H1 (cell line): ENCODE data around the gene DPM3. TPM values are rescaled to one million over a fixed set of nuclear protein-coding genes. Genes with fewer than 3 reads are reported as not detected.

Experiments
- CTCF ChIA-PET: fragments of 300-600 bp; sonication (Branson Sonifier 250); formaldehyde crosslinking; loops from one replicate; lab custom pipeline; 2021; ENCODE audit not compliant: partially characterized antibody; lab: Charles Lee
- POLR2A ChIA-PET: fragments of 300-600 bp; sonication (Branson Sonifier 250); formaldehyde crosslinking; loops from one replicate; lab custom pipeline; 2021; ENCODE audit warnings: inconsistent platforms; ENCODE audit not compliant: partially characterized antibody; lab: Charles Lee
- DNase-seq, 2 experiments: peaks; one replicate each; pipeline versions ENCODE4 v3.0.0 to v3.0.0-alpha.2; 2010 to 2022; ENCODE audit warnings: low spot score in 2 of 2, low read depth in 1 of 2, mixed read lengths in 1 of 2
- FAIRE-seq: peaks from 2 replicates; lab custom pipeline; 2011; peaks lifted over from hg19 to GRCh38; lab: Jason Lieb, UNC
- H2AFZ ChIP-seq: 2 replicates; pipeline ENCODE4 v1.8.1; 2012; ENCODE audit warnings: low read length, inconsistent platforms
- H2AK5ac ChIP-seq: 2 replicates; pipeline ENCODE4 v1.6.1; 2013; ENCODE audit warnings: low read depth, low read length
- H2BK120ac ChIP-seq: replicated peaks from 2 replicates; pipeline ENCODE3; 2013; ENCODE audit warnings: low read depth, low read length, inconsistent platforms
- H2BK12ac ChIP-seq: 2 replicates; pipeline ENCODE4 v1.6.1; 2013; ENCODE audit warnings: low read depth, low read length
- H2BK15ac ChIP-seq: 2 replicates; pipeline ENCODE4 v1.6.1; 2013; ENCODE audit warnings: low read length
- H2BK20ac ChIP-seq: 2 replicates; pipeline ENCODE4 v1.6.1; 2013; ENCODE audit warnings: low read length
- H2BK5ac ChIP-seq: 2 replicates; pipeline ENCODE4 v1.6.1; 2013; ENCODE audit warnings: low read depth, low read length
- H3K14ac ChIP-seq: 2 replicates; pipeline ENCODE4 v1.6.1; 2013; ENCODE audit warnings: inconsistent platforms; ENCODE audit not compliant: insufficient read length
- H3K18ac ChIP-seq: 2 replicates; pipeline ENCODE4 v1.6.1; 2013; ENCODE audit warnings: low read length; ENCODE audit errors: extremely low read depth
- H3K23ac ChIP-seq: 2 replicates; pipeline ENCODE4 v1.6.1; 2013; ENCODE audit warnings: inconsistent platforms; ENCODE audit not compliant: insufficient read length
- H3K23me2 ChIP-seq: 2 replicates; pipeline ENCODE4 v1.6.1; 2013; ENCODE audit warnings: low read depth, low read length
- H3K27ac ChIP-seq: 2 replicates; pipeline ENCODE4 v1.6.1; 2011; ENCODE audit warnings: low read depth, low read length, inconsistent platforms
- H3K27me3 ChIP-seq, 4 experiments: replicated peaks in 1 of 4; 1 replicate in 1 of 4; 2 replicates in 3 of 4; pipeline versions ENCODE4 v1.6.1 to v1.8.1; 2011 to 2013; ENCODE audit warnings: low read length in 3 of 4, mild to moderate bottlenecking in 3 of 4, inconsistent platforms in 2 of 4, mixed read lengths in 2 of 4, moderate library complexity in 1 of 4; ENCODE audit not compliant: control insufficient read depth in 3 of 4, insufficient read depth in 3 of 4; ENCODE audit errors: extremely low read depth in 1 of 4
- H3K36me3 ChIP-seq, 4 experiments: 2 replicates each; pipeline versions ENCODE4 v1.6.1 to v1.8.1; 2011 to 2013; ENCODE audit warnings: mild to moderate bottlenecking in 4 of 4, low read length in 3 of 4, moderate library complexity in 2 of 4, control low read depth in 1 of 4, inconsistent platforms in 1 of 4; ENCODE audit not compliant: insufficient read depth in 4 of 4, control insufficient read depth in 2 of 4
- H3K4ac ChIP-seq: replicated peaks from 2 replicates; pipeline ENCODE3; 2013; ENCODE audit warnings: low read length, low read depth, mixed read lengths, inconsistent platforms; ENCODE audit not compliant: insufficient read length
- H3K4me1 ChIP-seq, 4 experiments: replicated peaks in 1 of 4; 1 replicate in 1 of 4; 2 replicates in 3 of 4; pipeline versions ENCODE4 v1.6.1 to v1.8.1; 2011 to 2013; ENCODE audit warnings: low read length in 3 of 4, inconsistent platforms in 2 of 4, mixed read lengths in 1 of 4; ENCODE audit not compliant: insufficient read depth in 4 of 4, control insufficient read depth in 3 of 4
- H3K4me2 ChIP-seq, 2 experiments: 2 replicates each; pipeline versions ENCODE4 v1.6.1 to v1.8.1; 2011 to 2013; ENCODE audit warnings: low read depth in 2 of 2, low read length in 2 of 2, control low read depth in 1 of 2, inconsistent platforms in 1 of 2, mild to moderate bottlenecking in 1 of 2; ENCODE audit not compliant: insufficient read depth in 1 of 2
- H3K4me3 ChIP-seq, 4 experiments: fragments of 200-600, 300-600 bp in 1 of 4; sonication (generic), shearing (Covaris generic), sonication (Bioruptor Twin) in 1 of 4; 2 replicates each; pipeline versions ENCODE4 v1.5.1 to v1.8.1; 2011 to 2016; ENCODE audit warnings: low read length in 4 of 4, low read depth in 3 of 4, control low read depth in 2 of 4, inconsistent platforms in 2 of 4, mild to moderate bottlenecking in 2 of 4, mixed read lengths in 1 of 4, moderate library complexity in 1 of 4; ENCODE audit not compliant: insufficient read depth in 2 of 4; ENCODE audit errors: extremely low read depth in 1 of 4
- H3K56ac ChIP-seq: replicated peaks from 2 replicates; pipeline ENCODE3; 2013; ENCODE audit warnings: low read depth, mild to moderate bottlenecking, mixed read lengths, low read length, inconsistent platforms; ENCODE audit not compliant: insufficient read length
- H3K79me1 ChIP-seq: 2 replicates; pipeline ENCODE4 v1.6.1; 2013; ENCODE audit warnings: low read depth, low read length, control low read depth
- H3K79me2 ChIP-seq, 2 experiments: 2 replicates each; pipeline versions ENCODE4 v1.6.1 to v1.8.1; 2012 to 2013; ENCODE audit warnings: low read length in 2 of 2, mild to moderate bottlenecking in 2 of 2, inconsistent platforms in 1 of 2; ENCODE audit not compliant: insufficient read depth in 2 of 2, control insufficient read depth in 1 of 2
- H3K9ac ChIP-seq, 4 experiments: replicated peaks in 1 of 4; 1 replicate in 1 of 4; 2 replicates in 3 of 4; pipeline versions ENCODE4 v1.6.1 to v1.8.1; 2011 to 2013; ENCODE audit warnings: low read depth in 3 of 4, low read length in 3 of 4, control low read depth in 2 of 4, mild to moderate bottlenecking in 2 of 4, moderate library complexity in 2 of 4, inconsistent platforms in 1 of 4; ENCODE audit errors: extremely low read depth in 1 of 4
- H3K9me3 ChIP-seq, 2 experiments: 2 replicates each; pipeline versions ENCODE4 v1.6.1 to v1.8.1; 2012 to 2013; ENCODE audit warnings: mild to moderate bottlenecking in 2 of 2, moderate library complexity in 2 of 2, control low read depth in 1 of 2, inconsistent platforms in 1 of 2, low read depth in 1 of 2, low read length in 1 of 2, mixed read lengths in 1 of 2; ENCODE audit not compliant: insufficient read depth in 2 of 2
- H4K20me1 ChIP-seq, 2 experiments: replicated peaks in 1 of 2; 2 replicates each; pipeline versions ENCODE3 to v1.8.1; 2011 to 2013; ENCODE audit warnings: inconsistent platforms in 2 of 2, low read length in 2 of 2, mild to moderate bottlenecking in 1 of 2; ENCODE audit not compliant: insufficient read depth in 2 of 2, control insufficient read depth in 1 of 2
- H4K5ac ChIP-seq: 2 replicates; pipeline ENCODE4 v1.6.1; 2013; ENCODE audit warnings: low read length, low read depth, mixed read lengths, inconsistent platforms; ENCODE audit not compliant: insufficient read length
- H4K8ac ChIP-seq: 2 replicates; pipeline ENCODE4 v1.8.0; 2013; ENCODE audit warnings: mild to moderate bottlenecking, moderate library complexity, low read length, inconsistent platforms; ENCODE audit not compliant: insufficient read depth; ENCODE audit errors: extremely low read depth
- H4K91ac ChIP-seq: replicated peaks from 2 replicates; pipeline ENCODE3; 2013; ENCODE audit warnings: low read length, mixed read lengths, inconsistent platforms; ENCODE audit not compliant: insufficient read length
- BRCA1 ChIP-seq: IDR thresholded peaks from 2 replicates; pipeline ENCODE4 v1.6.1; 2012; ENCODE audit warnings: low read depth, low read length, improper control_type of control experiment
- HDAC2 ChIP-seq, 2 experiments: fragments of 300-600 bp in 1 of 2; sonication (generic) in 1 of 2; IDR thresholded peaks; 2 replicates each; pipeline ENCODE4 v1.6.1; 2011 to 2012; ENCODE audit warnings: low read depth in 2 of 2, low read length in 2 of 2, mild to moderate bottlenecking in 2 of 2, moderate library complexity in 2 of 2, borderline replicate concordance in 1 of 2, inconsistent platforms in 1 of 2
- HDAC6 ChIP-seq: IDR thresholded peaks from one replicate; pipeline ENCODE4 v1.7.1; 2012; ENCODE audit warnings: low read depth, mild to moderate bottlenecking, inconsistent platforms, low read length, moderate library complexity
- PHF8 ChIP-seq: fragments of 200-600 bp; sonication (generic); conservative IDR thresholded peaks from 2 replicates; pipeline ENCODE4 v1.7.1; 2012; ENCODE audit warnings: low read depth, mild to moderate bottlenecking, inconsistent platforms, low read length, moderate library complexity
- RFX5 ChIP-seq: IDR thresholded peaks from 2 replicates; pipeline ENCODE4 v1.6.1; 2011; ENCODE audit warnings: low read depth, low read length, improper control_type of control experiment, borderline replicate concordance
- SIN3A ChIP-seq, 2 experiments: IDR thresholded peaks in 1 of 2; conservative IDR thresholded peaks in 1 of 2; 2 replicates each; pipeline ENCODE4 v1.6.1; 2011 to 2012; ENCODE audit warnings: low read length in 2 of 2, improper control_type of control experiment in 1 of 2, low read depth in 1 of 2, mild to moderate bottlenecking in 1 of 2
- TAF1 ChIP-seq: IDR thresholded peaks from 2 replicates; pipeline ENCODE4 v1.6.1; 2011; ENCODE audit warnings: mild to moderate bottlenecking, low read depth, low read length
- TEAD4 ChIP-seq: IDR thresholded peaks from 2 replicates; pipeline ENCODE4 v1.6.1; 2012; ENCODE audit warnings: low read depth, low read length, inconsistent platforms, mixed read lengths
- WGBS, 2 experiments: shearing (Covaris generic) in 1 of 2; methylation state at CpG; one replicate each; pipeline versions ENCODE4 v1.1.6 to v1.1.7; 2013 to 2015; ENCODE audit warnings: low lambda C conversion rate in 2 of 2, mixed read lengths in 2 of 2, inconsistent platforms in 1 of 2, low coverage in 1 of 2, missing lambda C conversion rate in 1 of 2; ENCODE audit not compliant: insufficient replicate concordance in 2 of 2, insufficient coverage in 1 of 2, insufficient read length in 1 of 2; ENCODE audit errors: extremely low coverage in 1 of 2, missing lambda C conversion rate in 1 of 2; 5-methylcytosine and 5-hydroxymethylcytosine counted together
- polyA plus RNA-seq, 7 experiments: library from polyadenylated mRNA; depleted of rRNA in 3 of 7; stranded (reverse) in 5 of 7; unstranded in 2 of 7; fragments of >200 nt in 5 of 7; fragments of 200-250 nt in 2 of 7; gene quantifications; 1 replicate in 5 of 7; 2 replicates in 1 of 7; 4 replicates in 1 of 7; pipeline versions ENCODE4 v1.2.1 to v1.2.3, GENCODE V29; 2011 to 2013; ENCODE audit warnings: missing spikeins in 2 of 7, mixed read lengths in 2 of 7
- total RNA-seq: library from RNA; stranded (reverse); fragmentation: NEBNext Ultra II Directional; extraction: Animal tissue kit (Norgen Biotek cat#: 25700); gene quantifications from 2 replicates; pipeline ENCODE4 v1.2.1, GENCODE V29; 2021

Gene DPM3
- total and polyA plus RNA-seq, 2 of the 8 experiments (the other 6 are each of a cell fraction or from before 2014, with no cell fraction given): 44.8 to 227 TPM

DNA sequence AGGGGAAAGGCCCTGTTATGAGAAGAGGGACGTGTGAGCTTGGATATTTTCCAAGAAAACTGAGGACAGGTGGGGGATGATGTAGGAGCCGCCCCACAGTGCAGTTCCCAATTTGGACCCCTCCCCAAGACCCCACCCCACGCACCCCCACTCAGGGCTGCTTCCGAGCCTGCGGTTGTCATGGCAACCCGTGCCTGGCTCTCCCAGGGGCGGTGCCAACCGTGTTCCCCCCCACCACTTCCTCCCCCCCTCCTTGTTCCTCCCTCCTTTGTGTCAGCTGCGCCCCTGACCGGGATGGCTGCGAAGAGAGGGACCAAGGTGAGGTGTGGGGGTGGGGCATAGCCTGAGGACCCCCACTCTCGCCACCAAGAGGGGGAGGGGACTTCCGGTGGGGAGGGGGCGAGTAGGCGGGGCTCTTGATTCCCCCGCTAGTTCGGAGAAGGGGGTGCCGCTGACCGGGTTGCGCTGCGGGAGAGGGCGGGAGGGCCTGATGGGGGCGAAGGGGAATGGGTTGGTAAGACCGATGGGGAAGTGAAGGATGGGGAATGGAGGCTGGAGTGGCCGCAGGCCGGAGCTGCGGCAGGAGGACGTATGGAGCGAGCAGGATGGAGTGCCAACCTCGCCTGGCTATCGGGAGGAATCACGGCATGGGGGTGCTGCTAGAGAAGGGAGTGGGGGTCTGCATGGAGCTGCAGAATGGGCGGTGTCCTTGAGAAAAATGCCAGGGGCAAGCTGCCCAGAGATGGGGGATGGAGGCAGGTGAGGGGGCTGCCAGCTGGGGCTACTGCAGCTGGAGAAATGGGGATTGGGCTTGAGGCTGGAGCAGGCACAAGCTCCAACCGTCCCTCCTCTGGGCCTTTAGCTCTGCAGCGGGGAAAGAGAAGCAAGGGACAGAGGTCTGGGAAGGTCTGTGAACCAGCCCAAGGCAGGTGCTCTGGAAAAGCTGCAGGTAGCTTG is 34.3 kb upstream of the DPM3 start:
- POLR2A ChIA-PET: interaction anchor here (0.6 to 20.5 kb wide), 11 partner anchors 8 to 168 kb away, joined by 3 to 512 read pairs (median 3); partner anchors contain the start of genes EFNA4, MTX1 and THBS3
- WGBS, 2 experiments: 7% methylated on average over 13 of the region's 35 CpGs; no CpG with 5 or more reads in 1 of the 2 experiments
- Histone ChIP-seq H2AFZ (no peak overlapping the region), H3K56ac (peak overlapping the region; percentile 83), H3K27me3 (no peaks in the 10 kb centered on the region), H3K36me3 (peaks cover 17 to 31% (median 26%) of the 10 kb centered on the region in 4 experiments), H2BK12ac (no peak overlapping the region; the same call in 1 of the 2 replicates), H3K4ac (peak overlapping the region; percentile 86), H4K20me1 (peaks cover 8% of the 10 kb centered on the region in 2 experiments), H3K23ac (no peak overlapping the region), H2AK5ac (peak overlapping the region; percentile 3; the same call in 1 of the 2 replicates), H3K4me3 (peak overlapping the region; percentile 70 to 95 (median 86)), H3K9ac (peak overlapping the region in 1 of 4 experiments; percentile 12; a peak in 2 of 7 replicates), H3K23me2 (peaks cover 10% of the 10 kb centered on the region; the same call in 1 of the 2 replicates), H3K14ac (no peak overlapping the region), H2BK120ac (peak overlapping the region; percentile 91), H4K8ac (no peak overlapping the region; the same call in 1 of the 2 replicates), H4K91ac (peak overlapping the region; percentile 99), H3K9me3 (no peaks in the 10 kb centered on the region), H3K79me1 (no peaks in the 10 kb centered on the region; the same call in 1 of the 2 replicates), H3K4me1 (peaks cover 3 to 23% (median 8%) of the 10 kb centered on the region in 4 experiments; a peak in 6 of 7 replicates), H3K18ac (peak overlapping the region; percentile 95), H3K79me2 (peaks cover 0 to 16% of the 10 kb centered on the region in 2 experiments; a peak in 2 of 4 replicates), H4K5ac (peak overlapping the region; percentile 96), H2BK5ac (peak overlapping the region; percentile 88), H2BK15ac (peak overlapping the region; percentile 81), H3K27ac (no peak overlapping the region), H2BK20ac (peak overlapping the region; percentile 80), H3K4me2 (peak overlapping the region; percentile 37 to 90)
- DNase-seq (peak in 1 of 2 experiments; percentile 86), FAIRE-seq (no peak)
- CTCF ChIA-PET: interaction anchor here (0.7 to 12.4 kb wide), 21 partner anchors 8 to 417 kb away, joined by 3 to 215 read pairs (median 5); partner anchors contain the start of genes ADAM15, DPM3, EFNA1 and SLC50A1
- TF ChIP-seq PHF8 (0 out of 2 replicates have a peak, but pooled peaks have one; percentile 3), BRCA1 (no peak), TEAD4 (no peak), HDAC2 (IDR thresholded peaks at IDR 0.05; ENCODE audit: borderline replicate concordance in 1 of 2, low read depth in 2 of 2, low read length in 2 of 2) (peak in 1 of 2 experiments; percentile 81; a peak in 1 of 4 replicates), TAF1 (0 out of 2 replicates have a peak, but pooled peaks have one; percentile 15), SIN3A (conservative IDR thresholded peaks at IDR 0.05 in 1 of 2, IDR thresholded peaks at IDR 0.05 in 1 of 2; ENCODE audit: low read depth in 1 of 2, low read length in 2 of 2) (peak in 1 of 2 experiments; percentile 68; a peak in 1 of 4 replicates), RFX5 (no peak), HDAC6 (no peak)
